ENCODE data around the gene SLC22A24. TPM values are rescaled to one million over a fixed set of nuclear protein-coding genes. Genes with fewer than 3 reads are reported as not detected.

Gene SLC22A24
- total RNA-seq, 3 donors from 2014 or later: not detected

GRCh38 chr11:63155794-63156193 is 11.8 kb upstream of the SLC22A24 start:
- TF ChIP-seq CTCF (IDR thresholded peaks at IDR 0.05): no peak
- no peaks in the 10 kb centered on the region for H3K36me3 ChIP-seq (ENCODE audit: low read depth)
- H3K4me3 ChIP-seq: no peak overlapping the region
- peaks cover 5% of the 10 kb centered on the region for H3K9me3 ChIP-seq
- no peaks in the 10 kb centered on the region for H3K4me1 ChIP-seq (ENCODE audit: low read depth)
- DNase-seq: no peak
- ATAC-seq: no peak
- intact Hi-C loops (cut with DNase I, micrococcal nuclease): no loop called here

GRCh38 chr11:63146581-63146980 is 2.6 kb upstream of the SLC22A24 start:
- TF ChIP-seq CTCF (IDR thresholded peaks at IDR 0.05): no peak
- intact Hi-C loops (cut with DNase I, micrococcal nuclease): no loop called here
- H3K36me3 ChIP-seq (ENCODE audit: low read depth): no peaks in the 10 kb centered on the region
- DNase-seq (no peak), ATAC-seq (no peak)
- H3K9me3 ChIP-seq: no peaks in the 10 kb centered on the region
- H3K4me3 ChIP-seq: no peak overlapping the region
- H3K4me1 ChIP-seq (ENCODE audit: low read depth): no peaks in the 10 kb centered on the region

- no peak for DNase-seq
- ATAC-seq: no peak
- no peaks in the 10 kb centered on the region for H3K9me3 ChIP-seq
- intact Hi-C loops (cut with DNase I, micrococcal nuclease): no loop called here
- no peaks in the 10 kb centered on the region for H3K4me1 ChIP-seq (ENCODE audit: low read depth)
- H3K4me3 ChIP-seq: no peak overlapping the region
- H3K36me3 ChIP-seq (ENCODE audit: low read depth): no peaks in the 10 kb centered on the region
- no peak for TF ChIP-seq CTCF (IDR thresholded peaks at IDR 0.05)
Observed at GRCh38 chr11:63142459-63142858, 1.6 kb downstream of the SLC22A24 start.

GRCh38 chr11:63132985-63133775 is 10.8 kb downstream of the SLC22A24 start:
- Histone ChIP-seq H3K9me3 (no peaks in the 10 kb centered on the region), H3K4me1 (ENCODE audit: low read depth) (no peaks in the 10 kb centered on the region), H3K36me3 (ENCODE audit: low read depth) (no peaks in the 10 kb centered on the region), H3K4me3 (no peak overlapping the region)
- intact Hi-C loops (cut with DNase I, micrococcal nuclease): no loop called here
- no peak for TF ChIP-seq CTCF (IDR thresholded peaks at IDR 0.05)
- no peak for ATAC-seq
- DNase-seq: no peak

- peaks cover 19% of the 10 kb centered on the region for H3K9me3 ChIP-seq
Observed at GRCh38 chr11:63099555-63099954, 44.5 kb downstream of the SLC22A24 start.

More at GRCh38 chr11:63099555-63099954, 44.5 kb downstream of the SLC22A24 start:
- intact Hi-C loops (cut with DNase I, micrococcal nuclease): no loop called here
- Histone ChIP-seq H3K36me3 (ENCODE audit: low read depth) (no peaks in the 10 kb centered on the region), H3K4me1 (ENCODE audit: low read depth) (no peaks in the 10 kb centered on the region), H3K4me3 (no peak overlapping the region)
- ATAC-seq: no peak
- TF ChIP-seq CTCF (IDR thresholded peaks at IDR 0.05): no peak
- DNase-seq: no peak
